HG03342 (cell line): ENCODE results near the gene ARHGEF4.

ENCODE experiments used
- ATAC-seq: cut with Tn5 transposase; IDR thresholded peaks from one replicate; pipeline ENCODE4 v1.9.1; 2021; ENCODE audit warnings: mild to moderate bottlenecking, moderate library complexity; ENCODE audit not compliant: unreplicated experiment

ARHGEF4 gene

DNA sequence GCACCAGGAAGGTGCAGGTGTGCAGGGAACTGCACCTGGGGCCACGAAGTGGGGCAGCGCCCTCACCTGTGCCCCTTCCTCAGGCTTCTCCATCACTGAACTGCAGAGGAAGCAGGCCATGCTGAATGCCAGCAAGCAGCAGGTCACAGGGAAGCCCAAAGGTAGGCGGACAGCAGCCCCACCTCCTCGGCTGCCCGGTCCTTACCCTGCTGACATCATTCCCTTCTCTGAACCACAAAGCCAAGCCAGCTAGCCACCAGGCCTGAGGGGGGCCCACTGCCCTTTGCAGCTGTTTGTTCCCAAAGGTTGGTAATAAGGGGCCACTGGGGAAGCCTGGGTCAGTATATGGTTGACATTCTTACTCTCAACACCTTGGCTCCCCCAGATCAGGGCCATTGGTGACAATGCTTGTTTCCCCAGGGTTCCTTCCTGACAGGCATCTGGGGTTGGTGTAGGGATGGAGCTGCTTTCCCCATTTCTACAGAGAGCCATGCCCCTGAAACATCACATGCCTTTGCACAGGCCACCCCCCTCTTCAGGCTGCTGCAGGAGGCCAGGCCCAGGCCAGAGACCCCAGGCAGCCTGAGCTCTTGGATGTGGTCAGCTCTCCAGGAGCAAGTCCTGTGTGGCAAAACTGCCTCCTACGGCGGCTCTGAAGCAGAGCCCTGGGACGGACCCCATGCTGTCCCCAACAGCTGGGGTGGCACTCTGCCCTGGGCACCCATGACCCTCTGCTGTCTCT, 208.7 kb downstream of the ARHGEF4 start:
- ATAC-seq: no peak

GRCh38 chr2:131046028-131046917, 209.6 kb downstream of the ARHGEF4 start:
- no peak for ATAC-seq

DNA sequence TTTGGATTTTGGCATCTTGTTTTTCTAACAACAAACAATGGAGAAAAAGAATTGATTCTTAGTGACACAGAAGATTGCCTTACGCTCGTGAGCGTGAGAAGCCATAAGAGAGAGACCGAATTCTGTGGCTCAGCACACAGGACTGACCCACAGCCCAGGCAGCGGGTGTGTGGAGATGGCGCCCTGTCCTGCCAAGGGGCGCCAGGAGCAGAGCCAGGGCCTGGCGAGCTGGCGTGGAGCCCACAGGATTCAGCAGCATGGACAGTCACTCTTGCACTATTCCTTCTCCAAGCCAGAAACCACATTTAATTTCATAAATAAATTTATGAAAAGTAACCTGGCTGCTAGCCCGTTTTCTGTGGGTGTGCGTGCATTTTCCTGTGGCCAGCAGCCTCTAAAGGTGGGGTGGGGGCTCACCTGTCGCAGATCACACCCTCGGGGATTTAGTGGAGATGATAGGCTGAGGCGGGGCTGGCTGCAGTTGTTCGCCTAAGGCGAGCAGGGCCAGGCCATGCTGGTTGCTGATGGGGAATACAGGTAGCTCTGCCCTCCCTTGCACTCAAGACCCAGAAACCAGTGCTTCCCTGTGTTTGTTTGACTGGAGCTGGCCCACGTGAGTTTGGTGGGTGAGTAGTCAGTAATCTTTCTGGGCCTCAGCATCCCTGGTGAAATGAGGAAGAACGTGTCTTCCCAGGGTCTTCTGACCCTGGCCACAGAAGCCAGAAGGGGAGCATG, 210.4 kb downstream of the ARHGEF4 start:
- ATAC-seq: no peak

DNA sequence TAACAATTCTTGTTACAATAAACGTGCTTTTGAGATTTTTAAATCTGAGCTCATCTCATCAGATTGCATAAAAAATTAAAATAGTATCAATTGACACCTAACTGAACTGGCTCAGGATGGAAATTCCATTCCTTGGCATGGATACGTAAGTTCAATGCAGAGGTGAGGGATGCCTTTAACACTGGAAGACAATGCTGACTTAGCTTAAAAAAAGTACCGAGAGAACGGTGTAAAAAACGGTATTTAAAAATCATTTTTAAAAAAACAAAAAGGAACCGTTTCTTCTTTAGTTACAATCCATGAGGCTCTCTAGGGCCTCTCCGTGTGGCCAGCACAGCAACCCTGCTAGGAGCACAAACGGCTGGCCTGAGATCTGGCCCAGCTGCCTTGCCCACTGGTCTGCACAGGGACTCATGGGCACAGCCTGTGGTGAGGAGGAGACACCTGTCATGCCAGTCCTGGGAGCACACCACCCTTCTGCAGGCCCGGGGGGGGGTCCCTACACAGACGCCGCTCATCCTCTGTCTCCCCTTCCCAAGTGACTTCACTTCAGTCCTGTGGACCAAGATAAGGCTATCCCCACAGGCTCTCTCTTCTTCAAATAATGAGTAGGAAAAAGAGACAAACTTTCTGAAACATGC, 211.3 kb downstream of the ARHGEF4 start:
- ATAC-seq: no peak

GRCh38 chr2:131048641-131049040, 211.9 kb downstream of the ARHGEF4 start:
- ATAC-seq: no peak

GRCh38 chr2:131049150-131049718, 212.5 kb downstream of the ARHGEF4 start:
- ATAC-seq: no peak

DNA sequence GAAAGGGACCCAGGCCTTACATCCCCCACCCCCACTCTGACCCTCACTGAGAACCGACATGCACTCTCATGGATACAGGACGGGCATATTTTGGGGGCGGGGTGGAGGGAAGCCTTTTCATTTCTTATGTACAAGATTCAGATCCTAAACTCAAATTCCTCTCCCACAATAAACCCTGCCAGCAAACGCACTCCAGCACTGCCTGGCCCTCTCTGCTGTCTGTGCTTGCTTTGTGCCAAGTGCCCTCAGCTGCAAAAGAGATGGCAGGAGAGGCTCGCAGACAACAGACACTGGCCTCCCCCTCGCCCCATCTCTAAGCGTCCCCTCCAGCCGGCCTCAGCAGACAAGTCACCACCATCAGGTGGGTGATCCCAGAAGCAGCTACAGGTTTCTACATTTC, 214.2 kb downstream of the ARHGEF4 start:
- ATAC-seq: no peak

- ATAC-seq: no peak
Measured at GRCh38 chr2:131052741-131053263, 216.1 kb downstream of the ARHGEF4 start.

- ATAC-seq: no peak
Measured at GRCh38 chr2:131054488-131054887, 217.8 kb downstream of the ARHGEF4 start.

GRCh38 chr2:131055169-131056065, 218.7 kb downstream of the ARHGEF4 start:
- no peak for ATAC-seq

GRCh38 chr2:131056204-131056931, 219.7 kb downstream of the ARHGEF4 start:
- no peak for ATAC-seq

- ATAC-seq: no peak
Measured at GRCh38 chr2:131056932-131057287, 220.2 kb downstream of the ARHGEF4 start.

GRCh38 chr2:131058214-131058843, 221.6 kb downstream of the ARHGEF4 start:
- no peak for ATAC-seq

DNA sequence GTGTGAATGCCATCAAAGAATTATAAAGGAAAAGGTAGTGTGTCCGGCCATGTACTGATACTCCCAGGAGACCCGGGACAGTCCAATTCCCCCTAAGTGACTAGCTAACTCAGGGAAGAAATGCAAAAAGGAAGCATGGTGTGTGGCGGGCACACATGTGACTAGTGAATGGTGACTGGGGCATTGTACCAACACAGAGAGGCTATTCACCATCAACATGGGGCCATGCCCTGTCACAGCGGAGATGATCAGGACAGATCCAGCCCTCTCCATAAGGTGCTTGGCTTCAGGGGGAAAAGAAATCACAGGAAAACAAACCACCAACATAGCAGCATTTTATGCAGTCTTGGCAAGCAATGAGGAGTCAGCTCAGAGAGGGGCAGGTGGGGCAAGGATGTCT, 222.2 kb downstream of the ARHGEF4 start:
- ATAC-seq: no peak

DNA sequence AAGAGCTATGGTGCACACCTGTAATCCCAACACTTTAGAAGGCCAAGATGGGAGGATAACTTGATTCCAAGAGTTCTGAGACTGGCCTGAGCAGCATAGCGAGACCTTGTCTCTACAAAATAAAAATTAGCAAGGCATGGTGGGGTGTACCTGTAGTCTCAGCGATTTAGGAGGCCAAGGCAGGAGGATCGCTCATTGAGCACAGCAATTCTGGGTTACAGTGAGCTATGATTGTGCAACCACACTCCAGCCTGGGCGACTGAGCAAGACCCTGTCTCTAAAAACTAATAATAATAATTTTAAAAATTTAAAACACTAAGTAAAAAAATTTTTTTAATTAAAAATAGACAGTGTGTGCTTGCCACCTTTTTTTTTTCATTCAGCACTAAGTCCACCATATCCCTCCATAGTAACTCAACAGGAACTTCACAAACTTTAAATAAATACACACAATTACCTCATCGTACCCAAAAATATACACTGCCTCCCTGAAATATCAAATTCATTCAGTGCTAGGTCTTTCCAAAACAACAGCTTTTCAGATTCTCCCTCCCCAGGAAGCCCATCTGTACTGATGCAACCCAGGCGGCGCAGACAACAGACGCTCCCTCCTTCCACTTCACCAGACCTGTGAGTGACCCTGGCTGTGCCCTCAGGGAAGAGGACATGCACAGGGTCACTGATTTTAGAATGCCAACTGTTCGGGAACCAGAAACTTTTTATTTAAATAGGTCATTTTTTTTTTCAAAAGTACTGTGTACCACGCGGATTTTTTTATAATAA, 227.0 kb downstream of the ARHGEF4 start:
- no peak for ATAC-seq

GRCh38 chr2:131064589-131065512, 228.1 kb downstream of the ARHGEF4 start:
- ATAC-seq: no peak
